HEK293 (cell line): ENCODE data around the gene ACTG1.

ENCODE experiments used
- CTCF ChIA-PET: fragments of 350-600 bp; formaldehyde crosslinking; extraction: SDS; loops from one replicate; lab custom pipeline; 2021; ENCODE audit warnings: antibody characterized with exemption; lab: Yijun Ruan, JAX
- POLR2A ChIA-PET: fragments of 300-600 bp; formaldehyde crosslinking; extraction: SDS; loops from one replicate; lab custom pipeline; 2020; ENCODE audit warnings: antibody characterized with exemption, inconsistent platforms; lab: Yijun Ruan, JAX
- H3K27ac ChIP-seq: fragments of 200-500 bp; sonication (Bioruptor generic); 2 replicates; pipeline ENCODE4 v1.5.1; 2014; ENCODE audit warnings: low read depth, low read length, control low read depth, inconsistent platforms; ENCODE audit errors: extremely low read depth
- H3K36me3 ChIP-seq, 2 experiments: fragments of 200-500 bp in 1 of 2; sonication (Bioruptor generic) in 1 of 2; 1 replicate in 1 of 2; 2 replicates in 1 of 2; pipeline ENCODE4 v1.5.1; 2014 to 2017; ENCODE audit warnings: inconsistent platforms in 2 of 2, low read length in 2 of 2; ENCODE audit not compliant: control insufficient read depth in 2 of 2, insufficient read depth in 1 of 2
- H3K4me1 ChIP-seq: fragments of 200-500 bp; sonication (Bioruptor generic); 2 replicates; pipeline ENCODE4 v1.5.1; 2014; ENCODE audit warnings: mild to moderate bottlenecking, low read length, inconsistent platforms; ENCODE audit not compliant: control insufficient read depth, insufficient read depth
- H3K4me3 ChIP-seq: 2 replicates; pipeline ENCODE4 v1.5.1; 2011; ENCODE audit warnings: low read depth, mild to moderate bottlenecking, control low read depth, low read length, moderate library complexity
- H3K9me3 ChIP-seq: fragments of 200-500 bp; sonication (Bioruptor generic); 2 replicates; pipeline ENCODE4 v1.5.1; 2014; ENCODE audit warnings: low read depth, low read length, inconsistent platforms; ENCODE audit not compliant: control insufficient read depth, insufficient read depth
- BCL11A ChIP-seq: fragments of 450-650 bp; formaldehyde crosslinking; IDR thresholded peaks from 2 replicates; pipeline ENCODE4 v1.5.1; 2016; ENCODE audit warnings: low read depth, missing biosample characterization, missing genetic modification characterization
- FEZF1 ChIP-seq: fragments of 450-650 bp; formaldehyde crosslinking; IDR thresholded peaks from 2 replicates; pipeline ENCODE4 v1.5.1; 2016; ENCODE audit warnings: missing biosample characterization, missing genetic modification characterization
- GLIS2 ChIP-seq: fragments of 450-650 bp; formaldehyde crosslinking; IDR thresholded peaks from 2 replicates; pipeline ENCODE4 v1.5.1; 2016; ENCODE audit warnings: missing biosample characterization, missing genetic modification characterization
- HIC1 ChIP-seq: fragments of 450-650 bp; formaldehyde crosslinking; IDR thresholded peaks from 2 replicates; pipeline ENCODE4 v1.5.1; 2016; ENCODE audit warnings: missing biosample characterization, missing genetic modification characterization
- IKZF3 ChIP-seq: fragments of 450-650 bp; IDR thresholded peaks from 2 replicates; pipeline ENCODE4 v1.5.0; 2018; ENCODE audit warnings: missing biosample characterization, mild to moderate bottlenecking, missing genetic modification characterization, moderate library complexity
- TRIM28 ChIP-seq: IDR thresholded peaks from 2 replicates; pipeline ENCODE4 v1.6.1; 2011; ENCODE audit warnings: low read length, control low read depth, borderline replicate concordance
- WT1 ChIP-seq: fragments of 450-650 bp; formaldehyde crosslinking; IDR thresholded peaks from 2 replicates; pipeline ENCODE4 v1.5.1; 2016; ENCODE audit warnings: missing biosample characterization, missing genetic modification characterization
- ZBTB1 ChIP-seq: fragments of 450-650 bp; formaldehyde crosslinking; IDR thresholded peaks from 2 replicates; pipeline ENCODE4 v1.5.1; 2016; ENCODE audit warnings: missing biosample characterization, missing genetic modification characterization
- ZFHX2 ChIP-seq: fragments of 450-650 bp; formaldehyde crosslinking; conservative IDR thresholded peaks from 2 replicates; pipeline ENCODE4 v1.5.1; 2016; ENCODE audit warnings: missing biosample characterization, missing genetic modification characterization
- ZFP69B ChIP-seq: fragments of 450-650 bp; formaldehyde crosslinking; IDR thresholded peaks from 2 replicates; pipeline ENCODE4 v1.5.1; 2016; ENCODE audit warnings: missing biosample characterization, missing genetic modification characterization
- ZIC2 ChIP-seq: fragments of 450-650 bp; formaldehyde crosslinking; IDR thresholded peaks from 2 replicates; pipeline ENCODE4 v1.5.1; 2016; ENCODE audit warnings: missing biosample characterization, missing genetic modification characterization
- ZNF184 ChIP-seq: fragments of 450-650 bp; IDR thresholded peaks from 2 replicates; pipeline ENCODE4 v1.5.1; 2018; ENCODE audit warnings: missing biosample characterization, mild to moderate bottlenecking, missing genetic modification characterization
- ZNF202 ChIP-seq: fragments of 450-650 bp; formaldehyde crosslinking; IDR thresholded peaks from 2 replicates; pipeline ENCODE4 v1.5.1; 2016; ENCODE audit warnings: missing biosample characterization, missing genetic modification characterization, borderline replicate concordance
- ZNF211 ChIP-seq: fragments of 450-650 bp; formaldehyde crosslinking; IDR thresholded peaks from 2 replicates; pipeline ENCODE4 v1.5.1; 2016; ENCODE audit warnings: low read depth, missing biosample characterization, missing genetic modification characterization
- ZNF248 ChIP-seq: fragments of 450-650 bp; formaldehyde crosslinking; IDR thresholded peaks from 2 replicates; pipeline ENCODE4 v1.5.1; 2017; ENCODE audit warnings: missing biosample characterization, missing genetic modification characterization
- ZNF266 ChIP-seq: fragments of 450-650 bp; formaldehyde crosslinking; IDR thresholded peaks from 2 replicates; pipeline ENCODE4 v1.5.1; 2016; ENCODE audit warnings: missing biosample characterization, missing genetic modification characterization, low read depth
- ZNF350 ChIP-seq: fragments of 450-650 bp; formaldehyde crosslinking; IDR thresholded peaks from 2 replicates; pipeline ENCODE4 v1.5.0; 2017; ENCODE audit warnings: missing biosample characterization, mild to moderate bottlenecking, missing genetic modification characterization
- ZNF37A ChIP-seq: fragments of 450-650 bp; IDR thresholded peaks from 2 replicates; pipeline ENCODE4 v1.5.1; 2018; ENCODE audit warnings: missing biosample characterization, missing genetic modification characterization
- ZNF560 ChIP-seq: fragments of 450-650 bp; formaldehyde crosslinking; IDR thresholded peaks from 2 replicates; pipeline ENCODE4 v1.5.1; 2017; ENCODE audit warnings: missing biosample characterization, missing genetic modification characterization, borderline replicate concordance
- ZNF580 ChIP-seq: fragments of 450-650 bp; formaldehyde crosslinking; IDR thresholded peaks from 2 replicates; pipeline ENCODE4 v1.5.1; 2016; ENCODE audit warnings: missing biosample characterization, missing genetic modification characterization
- ZNF596 ChIP-seq: fragments of 450-650 bp; IDR thresholded peaks from 2 replicates; pipeline ENCODE4 v1.5.0; 2018; ENCODE audit warnings: missing biosample characterization, mild to moderate bottlenecking, missing genetic modification characterization, moderate library complexity
- ZNF624 ChIP-seq: fragments of 450-650 bp; formaldehyde crosslinking; IDR thresholded peaks from 2 replicates; pipeline ENCODE4 v1.5.1; 2017; ENCODE audit warnings: missing biosample characterization, missing genetic modification characterization
- ZNF645 ChIP-seq: fragments of 450-650 bp; formaldehyde crosslinking; IDR thresholded peaks from 2 replicates; pipeline ENCODE4; 2016; ENCODE audit warnings: missing biosample characterization, missing genetic modification characterization
- ZNF777 ChIP-seq: fragments of 450-650 bp; formaldehyde crosslinking; IDR thresholded peaks from 2 replicates; pipeline ENCODE4 v1.5.1; 2017; ENCODE audit warnings: missing biosample characterization, missing genetic modification characterization, borderline replicate concordance
- TF ChIP-seq, protein P1 (sequence below): fragments of 450-650 bp; formaldehyde crosslinking; IDR thresholded peaks from 2 replicates; pipeline ENCODE4 v1.5.1; 2016; ENCODE audit warnings: missing biosample characterization, missing genetic modification characterization
- TF ChIP-seq, protein P2 (sequence below): fragments of 450-650 bp; formaldehyde crosslinking; IDR thresholded peaks from 2 replicates; pipeline ENCODE4 v1.5.1; 2017; ENCODE audit warnings: missing biosample characterization, missing genetic modification characterization
- TF ChIP-seq, protein P3 (sequence below): sonication (generic); formaldehyde crosslinking; IDR thresholded peaks from 2 replicates; pipeline ENCODE4 v1.8.1; 2022; ENCODE audit warnings: mild to moderate bottlenecking, moderate library complexity, missing genetic modification reagents

The ACTG1 gene

GRCh38 chr17:81488276-81488860, 24.2 kb downstream of the ACTG1 start (continued):
- TF ChIP-seq GLIS2 (tag by site-specific recombination) (peak; percentile 74), ZNF777 (tag by site-specific recombination) (no peak), HIC1 (tag by site-specific recombination) (0 out of 2 replicates have a peak, but pooled peaks have one; percentile 31), ZNF248 (tag by site-specific recombination) (no peak), ZFP69B (no peak)

DNA sequence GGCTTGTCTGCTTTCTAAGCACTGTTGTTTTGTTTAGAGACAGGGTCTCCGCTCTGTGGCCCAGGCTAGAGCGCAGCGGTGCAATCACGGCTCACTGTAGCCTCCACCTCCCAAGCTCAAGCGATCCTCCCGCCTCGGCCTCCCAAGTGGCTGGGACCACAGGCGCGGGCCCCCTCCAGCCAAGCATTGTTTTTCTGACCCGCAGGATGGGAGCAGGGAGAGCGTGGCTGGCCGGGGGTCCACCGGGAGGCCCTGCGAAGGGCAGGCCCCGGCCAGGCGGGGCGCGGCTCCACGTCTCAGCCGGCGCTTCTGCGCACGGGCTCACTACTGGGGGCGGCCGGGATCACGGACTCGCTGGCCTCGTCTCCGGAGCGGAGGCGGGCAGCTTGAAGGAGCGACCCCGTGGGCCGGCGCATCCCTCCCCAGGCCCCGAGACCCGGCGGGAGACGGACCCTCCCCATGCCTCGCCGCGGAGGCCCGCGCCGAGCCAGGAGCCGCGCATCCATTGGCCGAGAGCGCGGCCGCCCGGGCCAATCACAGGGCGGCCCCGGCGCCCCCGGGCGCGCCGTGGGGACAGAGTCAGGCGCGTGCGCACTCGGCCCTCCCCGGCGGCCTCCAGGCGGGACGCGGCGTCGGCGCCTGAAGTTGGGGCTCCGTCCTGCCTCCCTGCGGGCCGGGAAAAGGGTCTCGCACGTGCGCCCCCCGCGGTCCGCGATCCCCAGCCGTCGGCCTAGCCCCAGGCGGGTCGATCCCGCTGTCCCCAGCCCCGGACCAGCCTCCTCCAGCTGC, 24.9 kb downstream of the ACTG1 start:
- H3K27ac ChIP-seq = peak overlapping the region; percentile 93
- CTCF ChIA-PET = interaction anchor here (1.5 to 3.2 kb wide), 2 partner anchors 114 to 234 kb away, joined by 8 to 10 read pairs; no protein-coding TSS in a partner anchor
- H3K4me3 ChIP-seq = peak overlapping the region; percentile 52
- POLR2A ChIA-PET = interaction anchor here (1.2 to 4.1 kb wide), 7 partner anchors 10 to 94 kb away, joined by 3 to 27 read pairs (median 6); partner anchors contain the start of genes ACTG1 and BAHCC1
- H3K4me1 ChIP-seq = peaks cover 11% of the 10 kb centered on the region
- H3K36me3 ChIP-seq = no peaks in the 10 kb centered on the region
- no peaks in the 10 kb centered on the region for H3K9me3 ChIP-seq
- TF ChIP-seq ZNF560 = no peak
- TF ChIP-seq ZNF211 (tag by site-specific recombination) = no peak
- no peak for TF ChIP-seq ZNF645 (tag by site-specific recombination)
- TF ChIP-seq WT1 = peak; percentile 52
- TF ChIP-seq ZNF580 (tag by site-specific recombination) = no peak
- 0 out of 2 replicates have a peak, but pooled peaks have one; percentile 16 for TF ChIP-seq IKZF3 (tag by site-specific recombination)
- TF ChIP-seq BCL11A = no peak
- TF ChIP-seq ZNF596 (tag by site-specific recombination) = 0 out of 2 replicates have a peak, but pooled peaks have one; percentile 30
- no peak for TF ChIP-seq ZNF266 (tag by site-specific recombination)
- peak; percentile 83 for TF ChIP-seq ZIC2 (tag by site-specific recombination)
- no peak for TF ChIP-seq ZNF184 (tag by site-specific recombination)
- 0 out of 2 replicates have a peak, but pooled peaks have one; percentile 12 for TF ChIP-seq ZNF202 (tag by site-specific recombination)
- no peak; the same call in 1 of the 2 replicates for TF ChIP-seq FEZF1 (tag by site-specific recombination)
- TF ChIP-seq, protein P1, sequence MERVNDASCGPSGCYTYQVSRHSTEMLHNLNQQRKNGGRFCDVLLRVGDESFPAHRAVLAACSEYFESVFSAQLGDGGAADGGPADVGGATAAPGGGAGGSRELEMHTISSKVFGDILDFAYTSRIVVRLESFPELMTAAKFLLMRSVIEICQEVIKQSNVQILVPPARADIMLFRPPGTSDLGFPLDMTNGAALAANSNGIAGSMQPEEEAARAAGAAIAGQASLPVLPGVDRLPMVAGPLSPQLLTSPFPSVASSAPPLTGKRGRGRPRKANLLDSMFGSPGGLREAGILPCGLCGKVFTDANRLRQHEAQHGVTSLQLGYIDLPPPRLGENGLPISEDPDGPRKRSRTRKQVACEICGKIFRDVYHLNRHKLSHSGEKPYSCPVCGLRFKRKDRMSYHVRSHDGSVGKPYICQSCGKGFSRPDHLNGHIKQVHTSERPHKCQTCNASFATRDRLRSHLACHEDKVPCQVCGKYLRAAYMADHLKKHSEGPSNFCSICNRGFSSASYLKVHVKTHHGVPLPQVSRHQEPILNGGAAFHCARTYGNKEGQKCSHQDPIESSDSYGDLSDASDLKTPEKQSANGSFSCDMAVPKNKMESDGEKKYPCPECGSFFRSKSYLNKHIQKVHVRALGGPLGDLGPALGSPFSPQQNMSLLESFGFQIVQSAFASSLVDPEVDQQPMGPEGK (tag by site-specific recombination) = peak; percentile 86; the same call in 1 of the 2 replicates
- peak; percentile 15; the same call in 1 of the 2 replicates for TF ChIP-seq ZBTB1 (tag by site-specific recombination)
- no peak for TF ChIP-seq ZNF624 (tag by site-specific recombination)
- TF ChIP-seq, protein P2, sequence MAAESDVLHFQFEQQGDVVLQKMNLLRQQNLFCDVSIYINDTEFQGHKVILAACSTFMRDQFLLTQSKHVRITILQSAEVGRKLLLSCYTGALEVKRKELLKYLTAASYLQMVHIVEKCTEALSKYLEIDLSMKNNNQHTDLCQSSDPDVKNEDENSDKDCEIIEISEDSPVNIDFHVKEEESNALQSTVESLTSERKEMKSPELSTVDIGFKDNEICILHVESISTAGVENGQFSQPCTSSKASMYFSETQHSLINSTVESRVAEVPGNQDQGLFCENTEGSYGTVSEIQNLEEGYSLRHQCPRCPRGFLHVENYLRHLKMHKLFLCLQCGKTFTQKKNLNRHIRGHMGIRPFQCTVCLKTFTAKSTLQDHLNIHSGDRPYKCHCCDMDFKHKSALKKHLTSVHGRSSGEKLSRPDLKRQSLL (tag by site-specific recombination) = no peak; the same call in 1 of the 2 replicates
- TF ChIP-seq ZNF777 (tag by site-specific recombination) = no peak
- TF ChIP-seq ZNF350 (tag by site-specific recombination) = no peak
- TF ChIP-seq, protein P3, sequence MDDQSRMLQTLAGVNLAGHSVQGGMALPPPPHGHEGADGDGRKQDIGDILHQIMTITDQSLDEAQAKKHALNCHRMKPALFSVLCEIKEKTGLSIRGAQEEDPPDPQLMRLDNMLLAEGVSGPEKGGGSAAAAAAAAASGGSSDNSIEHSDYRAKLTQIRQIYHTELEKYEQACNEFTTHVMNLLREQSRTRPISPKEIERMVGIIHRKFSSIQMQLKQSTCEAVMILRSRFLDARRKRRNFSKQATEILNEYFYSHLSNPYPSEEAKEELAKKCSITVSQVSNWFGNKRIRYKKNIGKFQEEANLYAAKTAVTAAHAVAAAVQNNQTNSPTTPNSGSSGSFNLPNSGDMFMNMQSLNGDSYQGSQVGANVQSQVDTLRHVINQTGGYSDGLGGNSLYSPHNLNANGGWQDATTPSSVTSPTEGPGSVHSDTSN (CRISPR knock-in tag) = peak; percentile 56; the same call in 1 of the 2 replicates
- TF ChIP-seq ZFHX2 (tag by site-specific recombination) = peak; percentile 85
- TF ChIP-seq TRIM28 = no peak
- TF ChIP-seq ZNF37A (tag by site-specific recombination) = no peak
